Left ventricle myocardium inferior (tissue), 1 donor: ENCODE measurements around the gene CRYBG1. TPM values are rescaled to one million over a fixed set of nuclear protein-coding genes. Genes with fewer than 3 reads are reported as not detected.

Source experiments
- DNase-seq: peaks from one replicate; pipeline ENCODE4 v3.0.0-alpha.2; 2020
- H3K27ac ChIP-seq: fragments of 200-600 bp; replicated peaks from 2 replicates; pipeline ENCODE4 v1.8.0; 2021
- H3K27me3 ChIP-seq: fragments of 200-600 bp; 2 replicates; pipeline ENCODE4 v1.8.0; 2021; ENCODE audit warnings: low read depth
- H3K36me3 ChIP-seq: fragments of 200-600 bp; 2 replicates; pipeline ENCODE4 v1.8.0; 2021
- H3K4me1 ChIP-seq: fragments of 200-600 bp; 2 replicates; pipeline ENCODE4 v1.8.0; 2021
- H3K4me3 ChIP-seq: fragments of 200-600 bp; 2 replicates; pipeline ENCODE4 v1.8.0; 2021; ENCODE audit warnings: mild to moderate bottlenecking, moderate library complexity
- H3K9me3 ChIP-seq: fragments of 200-600 bp; replicated peaks from 2 replicates; pipeline ENCODE4 v1.8.0; 2021
- CTCF ChIP-seq: fragments of 200-600 bp; IDR thresholded peaks from 2 replicates; pipeline ENCODE4 v1.8.0; 2021; ENCODE audit warnings: antibody characterized with exemption, mild to moderate bottlenecking, borderline replicate concordance
- intact Hi-C: fragments of 100-400 bp; cut with micrococcal nuclease; formaldehyde crosslinking; loops from one replicate; pipeline ENCODE4 v1.11.0; 2022
- total RNA-seq: library from RNA; stranded (reverse); fragmentation: NEBNext Ultra II Directional; extraction: Animal tissue kit (Norgen Biotek cat#: 25700); gene quantifications from one replicate; pipeline ENCODE4 v1.2.1, GENCODE V29; 2021
- donor health status: DM: no; HTN: yes; CAD: no; lungs with severe emphysema.

Gene CRYBG1
- total RNA-seq, 1 donor from 2014 or later, result 1.3 TPM

- Histone ChIP-seq H3K4me1 (peaks cover 8% of the 10 kb centered on the region), H3K4me3 (no peak overlapping the region), H3K27ac (no peak overlapping the region), H3K36me3 (no peaks in the 10 kb centered on the region), H3K9me3 (no peaks in the 10 kb centered on the region), H3K27me3 (peaks cover 45% of the 10 kb centered on the region)
- intact Hi-C loops, result loop anchor here (5.0 to 10.0 kb wide), 2 partner anchors 122 to 530 kb away; partner anchors contain the start of gene CD24
- no peak for DNase-seq
- peak; percentile 83 for TF ChIP-seq CTCF
Measured at GRCh38 chr6:106444777-106445507, 84.4 kb downstream of the CRYBG1 start.

- intact Hi-C loops, result loop anchor here (5.0 to 10.0 kb wide), 2 partner anchors 122 to 529 kb away; partner anchors contain the start of gene CD24
- Histone ChIP-seq H3K27ac (no peak overlapping the region), H3K36me3 (no peaks in the 10 kb centered on the region), H3K27me3 (peaks cover 39% of the 10 kb centered on the region), H3K4me3 (no peak overlapping the region), H3K9me3 (no peaks in the 10 kb centered on the region), H3K4me1 (peaks cover 8% of the 10 kb centered on the region)
- DNase-seq, result no peak
- TF ChIP-seq CTCF, result no peak
Measured at GRCh38 chr6:106445508-106445878, 85.0 kb downstream of the CRYBG1 start.

GRCh38 chr6:106446287-106446885 is 85.9 kb downstream of the CRYBG1 start:
- peak; percentile 61 for TF ChIP-seq CTCF
- H3K9me3 ChIP-seq, result no peaks in the 10 kb centered on the region
- peaks cover 16% of the 10 kb centered on the region for H3K4me1 ChIP-seq
- H3K4me3 ChIP-seq, result no peak overlapping the region
- no peak overlapping the region for H3K27ac ChIP-seq
- no peak for DNase-seq
- intact Hi-C loops, result loop anchor here (5.0 to 10.0 kb wide), 2 partner anchors 121 to 528 kb away; partner anchors contain the start of gene CD24
- no peaks in the 10 kb centered on the region for H3K36me3 ChIP-seq
- peaks cover 30% of the 10 kb centered on the region for H3K27me3 ChIP-seq

- Histone ChIP-seq H3K36me3 (no peaks in the 10 kb centered on the region), H3K4me3 (no peak overlapping the region), H3K27me3 (peaks cover 25% of the 10 kb centered on the region), H3K4me1 (peaks cover 19% of the 10 kb centered on the region), H3K9me3 (no peaks in the 10 kb centered on the region), H3K27ac (no peak overlapping the region)
- no peak for TF ChIP-seq CTCF
- no peak for DNase-seq
- intact Hi-C loops, result loop anchor here (5.0 to 10.0 kb wide), 2 partner anchors 120 to 528 kb away; partner anchors contain the start of gene CD24
Measured at GRCh38 chr6:106446983-106447382, 86.5 kb downstream of the CRYBG1 start.

- DNase-seq, result peak; percentile 34
Measured at GRCh38 chr6:106448000-106448426, 87.5 kb downstream of the CRYBG1 start.

More at GRCh38 chr6:106448000-106448426, 87.5 kb downstream of the CRYBG1 start:
- H3K9me3 ChIP-seq, result no peaks in the 10 kb centered on the region
- no peak overlapping the region for H3K4me3 ChIP-seq
- intact Hi-C loops, result loop anchor here (5.0 to 10.0 kb wide), 2 partner anchors 119 to 527 kb away; partner anchors contain the start of gene CD24
- no peaks in the 10 kb centered on the region for H3K36me3 ChIP-seq
- H3K27me3 ChIP-seq, result peaks cover 15% of the 10 kb centered on the region
- no peak overlapping the region for H3K27ac ChIP-seq
- H3K4me1 ChIP-seq, result peaks cover 19% of the 10 kb centered on the region
- no peak for TF ChIP-seq CTCF
